ENCODE data around the gene RBM17.

The RBM17 gene

GRCh38 chr10:6080417-6080973, 8.3 kb upstream of the RBM17 start:
- TF ChIP-seq CTCF (IDR thresholded peaks at IDR 0.05) = no peak
- Histone ChIP-seq H3K27ac (no peak overlapping the region), H3K4me1 (ENCODE audit: control insufficient read depth in 1 of 2, insufficient read depth in 1 of 2, low read depth in 1 of 2, low read length in 1 of 2) (no peaks in the 10 kb centered on the region), H3K4me3 (ENCODE audit: low read depth in 1 of 2, low read length in 1 of 2) (no peak overlapping the region), H3K9me3 (no peaks in the 10 kb centered on the region), H3K36me3 (no peaks in the 10 kb centered on the region), H3K27me3 (peaks cover 20% of the 10 kb centered on the region)

GRCh38 chr10:6082496-6083395, 6.1 kb upstream of the RBM17 start:
- Histone ChIP-seq H3K36me3 (no peaks in the 10 kb centered on the region), H3K9me3 (no peaks in the 10 kb centered on the region), H3K27ac (no peak overlapping the region), H3K4me1 (ENCODE audit: control insufficient read depth in 1 of 2, insufficient read depth in 1 of 2, low read depth in 1 of 2, low read length in 1 of 2) (peaks cover 9% of the 10 kb centered on the region in 2 experiments), H3K4me3 (ENCODE audit: low read depth in 1 of 2, low read length in 1 of 2) (no peak overlapping the region), H3K27me3 (peaks cover 12% of the 10 kb centered on the region)
- TF ChIP-seq CTCF (IDR thresholded peaks at IDR 0.05) = no peak

- Histone ChIP-seq H3K4me3 (ENCODE audit: low read depth in 1 of 2, low read length in 1 of 2) (no peak overlapping the region), H3K9me3 (no peaks in the 10 kb centered on the region), H3K27me3 (peaks cover 12% of the 10 kb centered on the region), H3K27ac (no peak overlapping the region), H3K36me3 (no peaks in the 10 kb centered on the region), H3K4me1 (ENCODE audit: control insufficient read depth in 1 of 2, insufficient read depth in 1 of 2, low read depth in 1 of 2, low read length in 1 of 2) (peaks cover 12 to 15% of the 10 kb centered on the region in 2 experiments)
- TF ChIP-seq CTCF (IDR thresholded peaks at IDR 0.05) = no peak
Observed at GRCh38 chr10:6083523-6084475, 5.0 kb upstream of the RBM17 start.

GRCh38 chr10:6086375-6087233, 2.2 kb upstream of the RBM17 start:
- Histone ChIP-seq H3K27ac (peak overlapping the region; percentile 32), H3K9me3 (no peaks in the 10 kb centered on the region), H3K36me3 (no peaks in the 10 kb centered on the region), H3K4me1 (ENCODE audit: control insufficient read depth in 1 of 2, insufficient read depth in 1 of 2, low read depth in 1 of 2, low read length in 1 of 2) (peaks cover 35 to 38% of the 10 kb centered on the region in 2 experiments), H3K4me3 (ENCODE audit: low read depth in 1 of 2, low read length in 1 of 2) (peak overlapping the region in 1 of 2 experiments; percentile 5), H3K27me3 (peaks cover 12% of the 10 kb centered on the region)
- TF ChIP-seq CTCF (IDR thresholded peaks at IDR 0.05) = peak; percentile 83
